ENCODE measurements around the gene ANO9.

The ANO9 gene

GRCh38 chr11:373716-374551 is 67.9 kb downstream of the ANO9 start:
- no peak overlapping the region for H3K18ac ChIP-seq (ENCODE audit: low read depth in 1 of 2, low read length in 2 of 2)
- no peak overlapping the region for H2AK5ac ChIP-seq (ENCODE audit: low read length, severe bottlenecking)
- WGBS, result 97% methylated on average over 23 of the region's 23 CpGs
- H3K27ac ChIP-seq (ENCODE audit: low read length, poor library complexity, severe bottlenecking), result no peak overlapping the region
- H3K9ac ChIP-seq (ENCODE audit: low read length), result no peak overlapping the region
- no peak overlapping the region for H3K23ac ChIP-seq (ENCODE audit: low read length in 2 of 2)
- peaks cover 0 to 69% of the 10 kb centered on the region in 2 experiments for H3K36me3 ChIP-seq (ENCODE audit: control insufficient read depth in 1 of 2, insufficient read depth in 2 of 2, low read depth in 1 of 2, low read length in 2 of 2)
- H2AFZ ChIP-seq (ENCODE audit: low read depth, low read length), result no peak overlapping the region
- DNase-seq, result no peak
- no peak overlapping the region for H2BK12ac ChIP-seq (ENCODE audit: low read length in 2 of 2)
- no peak overlapping the region for H3K4ac ChIP-seq (ENCODE audit: low read depth in 1 of 2, low read length in 2 of 2)
- no peak overlapping the region for H4K91ac ChIP-seq (ENCODE audit: low read length)
- H3K4me1 ChIP-seq (ENCODE audit: control insufficient read depth, insufficient read depth, low read depth, low read length), result peaks cover 16% of the 10 kb centered on the region
- peaks cover 0 to 48% of the 10 kb centered on the region in 2 experiments for H3K27me3 ChIP-seq (ENCODE audit: control insufficient read depth in 1 of 2, insufficient read depth in 1 of 2, low read length in 2 of 2)
- H2BK5ac ChIP-seq (ENCODE audit: low read depth, low read length, poor library complexity, severe bottlenecking), result no peak overlapping the region
- H2BK15ac ChIP-seq (ENCODE audit: low read depth, poor library complexity, severe bottlenecking), result no peak overlapping the region
- H3K14ac ChIP-seq (ENCODE audit: low read length in 2 of 2), result no peak overlapping the region
- H3K9me3 ChIP-seq (ENCODE audit: control insufficient read depth, low read length), result no peaks in the 10 kb centered on the region
- H4K8ac ChIP-seq (ENCODE audit: low read length), result no peak overlapping the region
- no peak overlapping the region for H2BK120ac ChIP-seq (ENCODE audit: low read depth, low read length)
- H3K4me3 ChIP-seq (ENCODE audit: insufficient read depth in 1 of 2, low read depth in 1 of 2, low read length in 2 of 2), result no peak overlapping the region
- H3K79me1 ChIP-seq (replicated peaks; ENCODE audit: low read length, poor library complexity, severe bottlenecking), result peaks cover 8% of the 10 kb centered on the region
- H3K4me2 ChIP-seq (ENCODE audit: low read length, poor library complexity, severe bottlenecking), result no peak overlapping the region

- no peak overlapping the region for H2AFZ ChIP-seq (ENCODE audit: low read depth, low read length)
- H2BK120ac ChIP-seq (ENCODE audit: low read depth, low read length), result no peak overlapping the region
- no peak overlapping the region for H3K4me3 ChIP-seq (ENCODE audit: insufficient read depth in 1 of 2, low read depth in 1 of 2, low read length in 2 of 2)
- H2BK5ac ChIP-seq (ENCODE audit: low read depth, low read length, poor library complexity, severe bottlenecking), result no peak overlapping the region
- H3K79me1 ChIP-seq (replicated peaks; ENCODE audit: low read length, poor library complexity, severe bottlenecking), result peaks cover 6% of the 10 kb centered on the region
- peaks cover 0 to 60% of the 10 kb centered on the region in 2 experiments for H3K36me3 ChIP-seq (ENCODE audit: control insufficient read depth in 1 of 2, insufficient read depth in 2 of 2, low read depth in 1 of 2, low read length in 2 of 2)
- H3K4me2 ChIP-seq (ENCODE audit: low read length, poor library complexity, severe bottlenecking), result no peak overlapping the region
- H2BK12ac ChIP-seq (ENCODE audit: low read length in 2 of 2), result no peak overlapping the region
- H3K9ac ChIP-seq (ENCODE audit: low read length), result no peak overlapping the region
- no peak overlapping the region for H3K23ac ChIP-seq (ENCODE audit: low read length in 2 of 2)
- no peak overlapping the region for H2AK5ac ChIP-seq (ENCODE audit: low read length, severe bottlenecking)
- H3K9me3 ChIP-seq (ENCODE audit: control insufficient read depth, low read length), result no peaks in the 10 kb centered on the region
- H2BK15ac ChIP-seq (ENCODE audit: low read depth, poor library complexity, severe bottlenecking), result no peak overlapping the region
- no peak for DNase-seq
- peaks cover 24% of the 10 kb centered on the region for H3K4me1 ChIP-seq (ENCODE audit: control insufficient read depth, insufficient read depth, low read depth, low read length)
- WGBS, result 95% methylated on average over 40 of the region's 41 CpGs
- no peak overlapping the region for H3K27ac ChIP-seq (ENCODE audit: low read length, poor library complexity, severe bottlenecking)
- H3K18ac ChIP-seq (ENCODE audit: low read depth in 1 of 2, low read length in 2 of 2), result no peak overlapping the region
- no peak overlapping the region for H3K14ac ChIP-seq (ENCODE audit: low read length in 2 of 2)
- no peak overlapping the region for H3K4ac ChIP-seq (ENCODE audit: low read depth in 1 of 2, low read length in 2 of 2)
- H4K8ac ChIP-seq (ENCODE audit: low read length), result no peak overlapping the region
- H3K27me3 ChIP-seq (ENCODE audit: control insufficient read depth in 1 of 2, insufficient read depth in 1 of 2, low read length in 2 of 2), result peaks cover 0 to 47% of the 10 kb centered on the region in 2 experiments
- no peak overlapping the region for H4K91ac ChIP-seq (ENCODE audit: low read length)
Measured at GRCh38 chr11:372809-373715, 68.7 kb downstream of the ANO9 start.

GRCh38 chr11:371716-372590 is 69.9 kb downstream of the ANO9 start:
- Histone ChIP-seq H2BK12ac (ENCODE audit: low read length in 2 of 2) (no peak overlapping the region), H2AK5ac (ENCODE audit: low read length, severe bottlenecking) (no peak overlapping the region)
- 94% methylated on average over 18 of the region's 19 CpGs for WGBS

More at GRCh38 chr11:371716-372590, 69.9 kb downstream of the ANO9 start:
- H3K79me1 ChIP-seq (replicated peaks; ENCODE audit: low read length, poor library complexity, severe bottlenecking), result peaks cover 6% of the 10 kb centered on the region
- peaks cover 0 to 49% of the 10 kb centered on the region in 2 experiments for H3K36me3 ChIP-seq (ENCODE audit: control insufficient read depth in 1 of 2, insufficient read depth in 2 of 2, low read depth in 1 of 2, low read length in 2 of 2)
- H4K8ac ChIP-seq (ENCODE audit: low read length), result no peak overlapping the region
- no peak overlapping the region for H3K4ac ChIP-seq (ENCODE audit: low read depth in 1 of 2, low read length in 2 of 2)
- H3K27ac ChIP-seq (ENCODE audit: low read length, poor library complexity, severe bottlenecking), result no peak overlapping the region
- no peak overlapping the region for H2BK15ac ChIP-seq (ENCODE audit: low read depth, poor library complexity, severe bottlenecking)
- no peak overlapping the region for H2AFZ ChIP-seq (ENCODE audit: low read depth, low read length)
- H2BK120ac ChIP-seq (ENCODE audit: low read depth, low read length), result no peak overlapping the region
- peaks cover 4 to 50% of the 10 kb centered on the region in 2 experiments for H3K27me3 ChIP-seq (ENCODE audit: control insufficient read depth in 1 of 2, insufficient read depth in 1 of 2, low read length in 2 of 2)
- no peak overlapping the region for H3K23ac ChIP-seq (ENCODE audit: low read length in 2 of 2)
- no peak overlapping the region for H2BK5ac ChIP-seq (ENCODE audit: low read depth, low read length, poor library complexity, severe bottlenecking)
- H4K91ac ChIP-seq (ENCODE audit: low read length), result peak overlapping the region; percentile 22
- H3K18ac ChIP-seq (ENCODE audit: low read depth in 1 of 2, low read length in 2 of 2), result no peak overlapping the region
- H3K4me3 ChIP-seq (ENCODE audit: insufficient read depth in 1 of 2, low read depth in 1 of 2, low read length in 2 of 2), result no peak overlapping the region
- no peak for DNase-seq
- H3K14ac ChIP-seq (ENCODE audit: low read length in 2 of 2), result no peak overlapping the region
- peaks cover 25% of the 10 kb centered on the region for H3K4me1 ChIP-seq (ENCODE audit: control insufficient read depth, insufficient read depth, low read depth, low read length)
- H3K4me2 ChIP-seq (ENCODE audit: low read length, poor library complexity, severe bottlenecking), result no peak overlapping the region
- no peaks in the 10 kb centered on the region for H3K9me3 ChIP-seq (ENCODE audit: control insufficient read depth, low read length)
- H3K9ac ChIP-seq (ENCODE audit: low read length), result no peak overlapping the region

Measured in mesenchymal stem cell (in vitro differentiated cells and primary cell).